Astrocyte (in vitro differentiated cells and primary cell): ENCODE results near the gene CHTOP. TPM values are rescaled to one million over a fixed set of nuclear protein-coding genes. Genes with fewer than 3 reads are reported as not detected.

ENCODE experiments used
- DNase-seq: peaks from one replicate; pipeline ENCODE4 v3.0.0-alpha.2; 2010; ENCODE audit warnings: low read depth
- FAIRE-seq: peaks from 2 replicates; lab custom pipeline; 2011; peaks lifted over from hg19 to GRCh38; lab: Jason Lieb, UNC
- H2AFZ ChIP-seq: 2 replicates; pipeline ENCODE4 v1.6.0; 2012; ENCODE audit warnings: low read depth, low read length, inconsistent platforms
- H3K27ac ChIP-seq: 2 replicates; pipeline ENCODE4 v1.5.1; 2011; ENCODE audit warnings: low read depth, low read length, inconsistent platforms
- H3K27me3 ChIP-seq: 2 replicates; pipeline ENCODE4 v1.6.0; 2011; ENCODE audit warnings: low read length, inconsistent platforms; ENCODE audit not compliant: insufficient read depth
- H3K36me3 ChIP-seq: 2 replicates; pipeline ENCODE4 v1.5.1; 2011; ENCODE audit warnings: low read length, inconsistent platforms; ENCODE audit not compliant: insufficient read depth
- H3K4me1 ChIP-seq: 2 replicates; pipeline ENCODE4 v1.5.1; 2011; ENCODE audit warnings: low read length, inconsistent platforms; ENCODE audit not compliant: insufficient read depth
- H3K4me2 ChIP-seq: 2 replicates; pipeline ENCODE4 v1.6.0; 2012; ENCODE audit warnings: low read length, inconsistent platforms
- H3K4me3 ChIP-seq: 2 replicates; pipeline ENCODE4 v1.5.1; 2011; ENCODE audit warnings: low read depth, mild to moderate bottlenecking, low read length, inconsistent platforms; ENCODE audit not compliant: insufficient read depth
- H3K79me2 ChIP-seq: 2 replicates; pipeline ENCODE4 v1.6.0; 2012; ENCODE audit warnings: mild to moderate bottlenecking, low read length, inconsistent platforms; ENCODE audit not compliant: insufficient read depth
- H3K9ac ChIP-seq: 2 replicates; pipeline ENCODE4 v1.6.0; 2012; ENCODE audit warnings: mild to moderate bottlenecking, low read length, inconsistent platforms
- H3K9me3 ChIP-seq: 2 replicates; pipeline ENCODE4 v1.5.1; 2012; ENCODE audit warnings: low read depth, mild to moderate bottlenecking, low read length, inconsistent platforms; ENCODE audit not compliant: insufficient read depth
- H4K20me1 ChIP-seq: 2 replicates; pipeline ENCODE4 v1.6.0; 2012; ENCODE audit warnings: low read length, inconsistent platforms; ENCODE audit not compliant: insufficient read depth
- H3K27ac Mint-ChIP-seq: one replicate; pipeline ENCODE4 v1.8.0; 2021; ENCODE audit warnings: mild to moderate bottlenecking, mixed read lengths; ENCODE audit not compliant: unreplicated experiment
- H3K27me3 Mint-ChIP-seq: one replicate; pipeline ENCODE4 v1.8.0; 2021; ENCODE audit warnings: low read depth, mixed read lengths; ENCODE audit not compliant: unreplicated experiment
- H3K36me3 Mint-ChIP-seq: one replicate; pipeline ENCODE4 v1.8.0; 2021; ENCODE audit warnings: low read depth, mixed read lengths; ENCODE audit not compliant: unreplicated experiment
- H3K4me1 Mint-ChIP-seq: one replicate; pipeline ENCODE4 v1.8.0; 2021; ENCODE audit warnings: low read depth, mixed read lengths; ENCODE audit not compliant: unreplicated experiment
- H3K4me3 Mint-ChIP-seq: one replicate; pipeline ENCODE4 v1.8.0; 2021; ENCODE audit warnings: mild to moderate bottlenecking, moderate library complexity, mixed read lengths; ENCODE audit not compliant: unreplicated experiment
- H3K9me3 Mint-ChIP-seq: one replicate; pipeline ENCODE4 v1.8.0; 2021; ENCODE audit warnings: mild to moderate bottlenecking, mixed read lengths; ENCODE audit not compliant: unreplicated experiment
- CTCF ChIP-seq: IDR thresholded peaks from 2 replicates; pipeline ENCODE4 v1.5.1; 2011; ENCODE audit warnings: low read depth, mild to moderate bottlenecking, inconsistent platforms, low read length, moderate library complexity; ENCODE audit not compliant: insufficient read depth
- EZH2 ChIP-seq: IDR thresholded peaks from 2 replicates; pipeline ENCODE4 v1.6.1; 2012; ENCODE audit warnings: mild to moderate bottlenecking, low read length, inconsistent platforms; ENCODE audit not compliant: insufficient read depth
- total RNA-seq: library from RNA; stranded (reverse); gene quantifications from 2 replicates; pipeline ENCODE4 v1.2.1, GENCODE V29; 2021

Gene CHTOP
- total RNA-seq, 1 donor from 2014 or later, result 56.4 TPM

GRCh38 chr1:153614906-153615305 is 19.0 kb upstream of the CHTOP start:
- Mint-ChIP-seq H3K9me3 (peaks cover 2% of the 10 kb centered on the region), H3K4me3 (no peak overlapping the region), H3K4me1 (peaks cover 8% of the 10 kb centered on the region), H3K27ac (no peak overlapping the region), H3K36me3 (peaks cover 12% of the 10 kb centered on the region), H3K27me3 (no peaks in the 10 kb centered on the region)
- no peak overlapping the region for H2AFZ ChIP-seq
- FAIRE-seq (no peak), DNase-seq (no peak)
- H3K36me3 ChIP-seq, result peaks cover 6% of the 10 kb centered on the region
- no peak overlapping the region for H3K27ac ChIP-seq
- peaks cover 23% of the 10 kb centered on the region for H3K4me1 ChIP-seq
- H3K4me2 ChIP-seq, result no peak overlapping the region
- no peaks in the 10 kb centered on the region for H3K9me3 ChIP-seq
- H3K9ac ChIP-seq, result no peak overlapping the region
- H4K20me1 ChIP-seq, result peaks cover 7% of the 10 kb centered on the region
- no peaks in the 10 kb centered on the region for H3K27me3 ChIP-seq
- peaks cover 36% of the 10 kb centered on the region for H3K79me2 ChIP-seq
- TF ChIP-seq EZH2 (no peak), CTCF (no peak)
- H3K4me3 ChIP-seq, result no peak overlapping the region

- H3K4me1 Mint-ChIP-seq, result peaks cover 6% of the 10 kb centered on the region
- H3K27ac ChIP-seq, result no peak overlapping the region
- peaks cover 18% of the 10 kb centered on the region for H3K4me1 ChIP-seq
- DNase-seq (no peak), FAIRE-seq (no peak)
- H3K27me3 ChIP-seq, result no peaks in the 10 kb centered on the region
- TF ChIP-seq EZH2, result no peak
- no peak for TF ChIP-seq CTCF
- no peak overlapping the region for H3K4me3 ChIP-seq
- H3K79me2 ChIP-seq, result peaks cover 31% of the 10 kb centered on the region
- H3K9ac ChIP-seq, result no peak overlapping the region
- peaks cover 2% of the 10 kb centered on the region for H3K9me3 Mint-ChIP-seq
- no peak overlapping the region for H3K27ac Mint-ChIP-seq
- H4K20me1 ChIP-seq, result peaks cover 7% of the 10 kb centered on the region
- no peak overlapping the region for H3K4me3 Mint-ChIP-seq
- H3K4me2 ChIP-seq, result no peak overlapping the region
- no peaks in the 10 kb centered on the region for H3K27me3 Mint-ChIP-seq
- H3K36me3 Mint-ChIP-seq, result peaks cover 12% of the 10 kb centered on the region
- H2AFZ ChIP-seq, result no peak overlapping the region
- peaks cover 9% of the 10 kb centered on the region for H3K36me3 ChIP-seq
- H3K9me3 ChIP-seq, result no peaks in the 10 kb centered on the region
Measured at GRCh38 chr1:153615406-153615805, 18.5 kb upstream of the CHTOP start.

GRCh38 chr1:153616144-153616916 is 17.5 kb upstream of the CHTOP start, which contains the start of gene S100A14:
S100A14 (minus strand) TSS chr1:153616325; CDS start chr1:153615858, 467 bp downstream.
- H2AFZ ChIP-seq, result no peak within 1 kb of the TSS
- H3K4me3 Mint-ChIP-seq, result no peak within 1 kb of the TSS

More at GRCh38 chr1:153616144-153616916, 17.5 kb upstream of the CHTOP start, which contains the start of gene S100A14:
- Histone ChIP-seq H3K27ac (no peak within 1 kb of the TSS), H3K4me3 (no peak within 1 kb of the TSS), H3K4me2 (no peak within 1 kb of the TSS), H3K4me1 (peaks cover 10% of the 10 kb centered on the region), H4K20me1 (peaks cover 6% of the 10 kb centered on the region), H3K79me2 (peaks cover 21% of the 10 kb centered on the region), H3K36me3 (peaks cover 14% of the 10 kb centered on the region), H3K9ac (no peak within 1 kb of the TSS), H3K9me3 (no peaks in the 10 kb centered on the region), H3K27me3 (no peaks in the 10 kb centered on the region)
- DNase-seq, result no peak
- H3K36me3 Mint-ChIP-seq, result peaks cover 16% of the 10 kb centered on the region
- H3K4me1 Mint-ChIP-seq, result peaks cover 5% of the 10 kb centered on the region
- H3K9me3 Mint-ChIP-seq, result peaks cover 2% of the 10 kb centered on the region
- no peaks in the 10 kb centered on the region for H3K27me3 Mint-ChIP-seq
- H3K27ac Mint-ChIP-seq, result no peak within 1 kb of the TSS
- no peak for FAIRE-seq
- TF ChIP-seq CTCF (no peak), EZH2 (no peak)
